ENCODE data around the gene MFAP3. TPM values are rescaled to one million over a fixed set of nuclear protein-coding genes. Genes with fewer than 3 reads are reported as not detected.

MFAP3 gene
- total RNA-seq, 1 experiment from 2014 or later, result 21.4 TPM

DNA sequence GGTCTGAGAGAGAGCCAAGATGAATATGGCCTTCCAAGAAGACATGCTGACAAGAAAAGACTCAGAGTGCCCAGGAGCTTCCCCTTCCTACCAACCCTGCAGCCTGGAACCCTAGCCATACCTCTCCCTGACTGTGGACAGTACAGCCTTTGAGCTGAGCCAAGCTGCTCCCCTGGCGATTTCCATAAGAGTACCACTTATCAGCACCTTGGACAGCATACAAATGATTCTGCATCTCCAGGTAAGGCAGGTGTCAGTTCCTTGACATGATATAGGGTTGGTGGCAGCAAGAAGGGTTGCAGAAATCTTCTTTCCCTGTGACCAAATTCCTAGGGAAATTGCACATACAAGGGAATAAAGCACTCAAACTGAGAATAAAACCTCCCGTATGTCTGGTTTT is 58.3 kb downstream of the MFAP3 start:
- no peaks in the 10 kb centered on the region for H3K27me3 ChIP-seq (replicated peaks; ENCODE audit: insufficient read depth, low read depth, low read length, poor library complexity)
- TF ChIP-seq, protein P1, sequence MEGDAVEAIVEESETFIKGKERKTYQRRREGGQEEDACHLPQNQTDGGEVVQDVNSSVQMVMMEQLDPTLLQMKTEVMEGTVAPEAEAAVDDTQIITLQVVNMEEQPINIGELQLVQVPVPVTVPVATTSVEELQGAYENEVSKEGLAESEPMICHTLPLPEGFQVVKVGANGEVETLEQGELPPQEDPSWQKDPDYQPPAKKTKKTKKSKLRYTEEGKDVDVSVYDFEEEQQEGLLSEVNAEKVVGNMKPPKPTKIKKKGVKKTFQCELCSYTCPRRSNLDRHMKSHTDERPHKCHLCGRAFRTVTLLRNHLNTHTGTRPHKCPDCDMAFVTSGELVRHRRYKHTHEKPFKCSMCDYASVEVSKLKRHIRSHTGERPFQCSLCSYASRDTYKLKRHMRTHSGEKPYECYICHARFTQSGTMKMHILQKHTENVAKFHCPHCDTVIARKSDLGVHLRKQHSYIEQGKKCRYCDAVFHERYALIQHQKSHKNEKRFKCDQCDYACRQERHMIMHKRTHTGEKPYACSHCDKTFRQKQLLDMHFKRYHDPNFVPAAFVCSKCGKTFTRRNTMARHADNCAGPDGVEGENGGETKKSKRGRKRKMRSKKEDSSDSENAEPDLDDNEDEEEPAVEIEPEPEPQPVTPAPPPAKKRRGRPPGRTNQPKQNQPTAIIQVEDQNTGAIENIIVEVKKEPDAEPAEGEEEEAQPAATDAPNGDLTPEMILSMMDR (conservative IDR thresholded peaks at IDR 0.05; ENCODE audit: low read depth, low read length), result no peak
- TF ChIP-seq EZH2 (IDR thresholded peaks at IDR 0.05; ENCODE audit: borderline replicate concordance, low read depth, low read length, poor library complexity, severe bottlenecking), result no peak
- no peaks in the 10 kb centered on the region for H3K36me3 ChIP-seq (ENCODE audit: insufficient read depth, low read length, poor library complexity, severe bottlenecking)
- CTCF ChIA-PET, result no interaction called here
- DNase-seq (ENCODE audit: low spot score), result no peak
- no peak overlapping the region for H3K4me3 ChIP-seq (ENCODE audit: low read depth, low read length, poor library complexity, severe bottlenecking)
- H3K9me3 ChIP-seq (ENCODE audit: low read depth, low read length, poor library complexity, severe bottlenecking), result no peaks in the 10 kb centered on the region
- POLR2A ChIA-PET (ENCODE audit: low non-redundant PET), result no interaction called here
- H3K27ac ChIP-seq (ENCODE audit: low read depth, low read length, poor library complexity, severe bottlenecking), result no peak overlapping the region
- BruUV-seq (replicated peaks), result no TSS peak
- intact Hi-C loops (cut with micrococcal nuclease; ENCODE audit: unreplicated experiment), result no loop called here
- peaks cover 17% of the 10 kb centered on the region for H3K4me1 ChIP-seq (ENCODE audit: insufficient read depth, low read length, poor library complexity, severe bottlenecking)

DNA sequence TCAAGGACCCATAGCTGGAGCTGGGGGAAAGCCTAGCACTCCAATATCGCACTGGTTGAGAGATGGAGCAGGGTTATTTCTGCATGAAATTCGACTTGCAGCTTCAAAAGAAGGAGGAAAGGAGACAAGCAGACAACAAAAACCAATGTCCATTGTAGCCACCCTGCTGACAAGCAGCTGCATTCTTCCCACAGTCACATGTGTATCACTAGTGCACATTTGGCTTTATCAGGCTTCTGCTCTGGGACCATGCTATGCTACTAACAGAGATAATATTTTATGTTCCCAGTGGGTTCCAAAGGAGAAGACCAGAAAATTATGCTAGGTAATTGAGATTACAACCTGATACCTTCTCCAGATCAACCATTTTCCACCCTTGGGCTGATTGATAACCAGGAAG is 59.7 kb downstream of the MFAP3 start:
- TF ChIP-seq, protein P1 (conservative IDR thresholded peaks at IDR 0.05; ENCODE audit: low read depth, low read length), result no peak
- TF ChIP-seq EZH2 (IDR thresholded peaks at IDR 0.05; ENCODE audit: borderline replicate concordance, low read depth, low read length, poor library complexity, severe bottlenecking), result no peak
- BruUV-seq (replicated peaks), result no TSS peak
- Histone ChIP-seq H3K4me1 (ENCODE audit: insufficient read depth, low read length, poor library complexity, severe bottlenecking) (peaks cover 10% of the 10 kb centered on the region), H3K27ac (ENCODE audit: low read depth, low read length, poor library complexity, severe bottlenecking) (no peak overlapping the region), H3K27me3 (replicated peaks; ENCODE audit: insufficient read depth, low read depth, low read length, poor library complexity) (no peaks in the 10 kb centered on the region), H3K9me3 (ENCODE audit: low read depth, low read length, poor library complexity, severe bottlenecking) (no peaks in the 10 kb centered on the region), H3K36me3 (ENCODE audit: insufficient read depth, low read length, poor library complexity, severe bottlenecking) (no peaks in the 10 kb centered on the region), H3K4me3 (ENCODE audit: low read depth, low read length, poor library complexity, severe bottlenecking) (no peak overlapping the region)
- ChIA-PET CTCF (no interaction called here), POLR2A (ENCODE audit: low non-redundant PET) (no interaction called here)
- intact Hi-C loops (cut with micrococcal nuclease; ENCODE audit: unreplicated experiment), result no loop called here
- no peak for DNase-seq (ENCODE audit: low spot score)

DNA sequence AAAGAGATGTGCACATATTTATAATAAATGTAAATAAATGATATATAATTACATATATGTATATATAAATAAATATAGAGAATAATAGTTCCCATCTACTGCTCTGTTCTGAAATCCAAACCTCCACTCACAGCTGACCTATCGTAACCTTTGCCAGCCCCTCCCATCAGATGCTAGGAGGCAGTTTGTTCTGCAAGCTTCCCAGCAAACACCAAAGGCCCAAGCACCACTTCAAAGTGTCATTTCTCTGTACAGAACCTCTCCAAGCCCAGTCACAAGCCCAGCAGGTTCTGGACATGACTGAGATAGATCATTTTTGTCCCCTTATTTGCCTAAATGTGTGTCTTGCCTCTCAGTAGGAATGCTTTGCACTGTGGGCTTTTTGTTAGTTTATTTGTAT is 62.4 kb downstream of the MFAP3 start:
- no peak overlapping the region for H3K27ac ChIP-seq (ENCODE audit: low read depth, low read length, poor library complexity, severe bottlenecking)
- no peak for DNase-seq (ENCODE audit: low spot score)
- no peaks in the 10 kb centered on the region for H3K36me3 ChIP-seq (ENCODE audit: insufficient read depth, low read length, poor library complexity, severe bottlenecking)
- H3K4me3 ChIP-seq (ENCODE audit: low read depth, low read length, poor library complexity, severe bottlenecking), result no peak overlapping the region
- ChIA-PET CTCF (no interaction called here), POLR2A (ENCODE audit: low non-redundant PET) (no interaction called here)
- H3K27me3 ChIP-seq (replicated peaks; ENCODE audit: insufficient read depth, low read depth, low read length, poor library complexity), result no peaks in the 10 kb centered on the region
- intact Hi-C loops (cut with micrococcal nuclease; ENCODE audit: unreplicated experiment), result no loop called here
- peaks cover 5% of the 10 kb centered on the region for H3K4me1 ChIP-seq (ENCODE audit: insufficient read depth, low read length, poor library complexity, severe bottlenecking)
- no peak for TF ChIP-seq EZH2 (IDR thresholded peaks at IDR 0.05; ENCODE audit: borderline replicate concordance, low read depth, low read length, poor library complexity, severe bottlenecking)
- TF ChIP-seq, protein P1 (conservative IDR thresholded peaks at IDR 0.05; ENCODE audit: low read depth, low read length), result no peak
- BruUV-seq (replicated peaks), result no TSS peak
- H3K9me3 ChIP-seq (ENCODE audit: low read depth, low read length, poor library complexity, severe bottlenecking), result no peaks in the 10 kb centered on the region
